GM23338 (cell line): ENCODE data around the gene RIN3. TPM values are rescaled to one million over a fixed set of nuclear protein-coding genes. Genes with fewer than 3 reads are reported as not detected.

Experiments used
- ATAC-seq: fragments of 200-7000 bp; cut with Tn5 transposase; 3 replicates; pipeline ENCODE4 v1.9.1; 2020
- DNase-seq: peaks from one replicate; pipeline ENCODE4 v3.0.0-alpha.2; 2015; ENCODE audit warnings: low spot score
- H2AFZ ChIP-seq: fragments of 200-600 bp; sonication (generic); 2 replicates; pipeline ENCODE4 v1.8.0; 2016; ENCODE audit warnings: antibody characterized with exemption, mild to moderate bottlenecking, moderate library complexity
- H3F3A ChIP-seq: fragments of 200-600 bp; sonication (generic); replicated peaks from 2 replicates; pipeline ENCODE4 v1.8.0; 2017; ENCODE audit warnings: antibody characterized with exemption, mixed run types, low read depth
- H3K27ac ChIP-seq: fragments of 200-600 bp; sonication (generic); 2 replicates; pipeline ENCODE4 v1.6.1; 2016; ENCODE audit warnings: low read depth
- H3K27me3 ChIP-seq: fragments of 200-600 bp; sonication (generic); 2 replicates; pipeline ENCODE4 v1.8.0; 2016; ENCODE audit warnings: mild to moderate bottlenecking, mixed run types, moderate library complexity; ENCODE audit not compliant: insufficient read depth
- H3K36me3 ChIP-seq: fragments of 200-600 bp; sonication (generic); 2 replicates; pipeline ENCODE4 v1.8.0; 2016; ENCODE audit warnings: mild to moderate bottlenecking; ENCODE audit not compliant: insufficient read depth
- H3K4me1 ChIP-seq: fragments of 200-600 bp; sonication (generic); 2 replicates; pipeline ENCODE4 v1.8.0; 2016; ENCODE audit warnings: mild to moderate bottlenecking, moderate library complexity; ENCODE audit not compliant: insufficient read depth
- H3K4me2 ChIP-seq: fragments of 200-600 bp; sonication (generic); 2 replicates; pipeline ENCODE4 v1.7.1; 2017; ENCODE audit warnings: mixed run types
- H3K4me3 ChIP-seq: fragments of 200-600 bp; sonication (generic); 2 replicates; pipeline ENCODE4 v1.6.1; 2016; ENCODE audit warnings: mixed run types
- H3K79me2 ChIP-seq: fragments of 200-600 bp; sonication (generic); replicated peaks from 2 replicates; pipeline ENCODE4 v1.8.0; 2017; ENCODE audit warnings: mild to moderate bottlenecking; ENCODE audit not compliant: insufficient read depth
- H3K9me2 ChIP-seq: fragments of 200-600 bp; sonication (generic); 2 replicates; pipeline ENCODE4 v1.8.0; 2017; ENCODE audit not compliant: insufficient read depth
- H4K20me1 ChIP-seq: fragments of 200-600 bp; sonication (generic); replicated peaks from 2 replicates; pipeline ENCODE4 v1.8.0; 2017; ENCODE audit warnings: mild to moderate bottlenecking; ENCODE audit not compliant: insufficient read depth
- H3K27ac Mint-ChIP-seq: 2 replicates; pipeline ENCODE4 v1.8.0; 2020; ENCODE audit warnings: inconsistent platforms, mild to moderate bottlenecking, moderate library complexity, mixed read lengths
- H3K27me3 Mint-ChIP-seq: 3 replicates; pipeline ENCODE4 v1.8.0; 2022; ENCODE audit warnings: low read depth, mild to moderate bottlenecking, moderate library complexity, mixed read lengths, inconsistent platforms; ENCODE audit not compliant: insufficient read depth, poor library complexity
- H3K36me3 Mint-ChIP-seq: 3 replicates; pipeline ENCODE4 v1.8.0; 2021; ENCODE audit warnings: low read depth, mild to moderate bottlenecking, inconsistent platforms, moderate library complexity, mixed read lengths
- H3K4me1 Mint-ChIP-seq: 3 replicates; pipeline ENCODE4 v1.8.0; 2020; ENCODE audit warnings: mild to moderate bottlenecking, inconsistent platforms, mixed read lengths
- H3K4me3 Mint-ChIP-seq: 3 replicates; pipeline ENCODE4 v1.8.0; 2021; ENCODE audit warnings: moderate library complexity, mild to moderate bottlenecking, inconsistent platforms, mixed read lengths
- H3K9me3 Mint-ChIP-seq: 3 replicates; pipeline ENCODE4 v1.8.0; 2020; ENCODE audit warnings: moderate library complexity, mild to moderate bottlenecking, inconsistent platforms, mixed read lengths
- CREB1 ChIP-seq: fragments of 250-450 bp; sonication (Bioruptor Pico); IDR thresholded peaks from 2 replicates; pipeline ENCODE4 v1.5.0; 2020; ENCODE audit warnings: low read depth, mild to moderate bottlenecking, moderate library complexity
- CTCF ChIP-seq, 2 experiments: fragments of 200-600 bp in 1 of 2; sonication (generic) in 1 of 2; conservative IDR thresholded peaks; 2 replicates each; pipeline versions ENCODE4 v1.5.1 to v1.6.1; 2016 to 2017; ENCODE audit warnings: antibody characterized with exemption in 2 of 2, low read depth in 2 of 2, mild to moderate bottlenecking in 2 of 2, moderate library complexity in 1 of 2
- ETS1 ChIP-seq: IDR thresholded peaks from 2 replicates; pipeline ENCODE4 v1.6.1; 2016; ENCODE audit warnings: antibody characterized with exemption
- EZH2 ChIP-seq: fragments of 200-600 bp; sonication (generic); IDR thresholded peaks from one replicate; pipeline ENCODE4 v1.8.0; 2017; ENCODE audit warnings: antibody characterized with exemption, mild to moderate bottlenecking, low read depth; ENCODE audit not compliant: unreplicated experiment
- EZH2phosphoT487 ChIP-seq: fragments of 200-600 bp; sonication (generic); IDR thresholded peaks from one replicate; pipeline ENCODE4 v1.8.1; 2018; ENCODE audit warnings: antibody characterized with exemption; ENCODE audit not compliant: unreplicated experiment
- JUNB ChIP-seq: IDR thresholded peaks from one replicate; pipeline ENCODE4 v1.6.1; 2016; ENCODE audit warnings: antibody characterized with exemption; ENCODE audit not compliant: unreplicated experiment
- NANOG ChIP-seq: IDR thresholded peaks from 2 replicates; pipeline ENCODE4 v1.6.1; 2016; ENCODE audit warnings: antibody characterized with exemption, borderline replicate concordance
- POLR2AphosphoS5 ChIP-seq: IDR thresholded peaks from 2 replicates; pipeline ENCODE4 v1.6.1; 2016; ENCODE audit warnings: antibody characterized with exemption, low read depth
- REST ChIP-seq: IDR thresholded peaks from one replicate; pipeline ENCODE4 v1.6.1; 2018; ENCODE audit warnings: antibody characterized with exemption; ENCODE audit not compliant: unreplicated experiment
- STAT1 ChIP-seq: IDR thresholded peaks from one replicate; pipeline ENCODE4 v1.6.1; 2016; ENCODE audit warnings: antibody characterized with exemption; ENCODE audit not compliant: unreplicated experiment
- ZNF114 ChIP-seq: fragments of 250-450 bp; sonication (Bioruptor Pico); IDR thresholded peaks from 2 replicates; pipeline ENCODE4 v1.5.0; 2020; ENCODE audit warnings: mild to moderate bottlenecking, moderate library complexity
- ZNF331 ChIP-seq: fragments of 250-450 bp; sonication (Bioruptor Pico); IDR thresholded peaks from 2 replicates; pipeline ENCODE4 v1.5.0; 2020; ENCODE audit warnings: low read depth, mild to moderate bottlenecking, moderate library complexity
- ZNF462 ChIP-seq: fragments of 250-450 bp; sonication (Bioruptor Pico); IDR thresholded peaks from 2 replicates; pipeline ENCODE4 v1.5.0; 2020; ENCODE audit warnings: mild to moderate bottlenecking, moderate library complexity
- polyA plus RNA-seq: library from polyadenylated mRNA; unstranded; fragments of >200 nt; fragmentation: Nextera tagmentation; extraction: Ambion mirVana; gene quantifications from 2 replicates; pipeline ENCODE4 v1.2.1, GENCODE V29; 2016
- total RNA-seq: library from RNA; depleted of rRNA; stranded (reverse); fragments of >200 nt; shearing (Covaris generic); gene quantifications from 2 replicates; pipeline ENCODE4 v1.2.3, GENCODE V29; 2014

Gene RIN3
- total and polyA plus RNA-seq, 2 experiments from 2014 or later: 0.97 to 1.5 TPM

- H3K27ac ChIP-seq: no peak overlapping the region
- ATAC-seq: no peak
- Mint-ChIP-seq H3K27ac (no peak overlapping the region), H3K4me1 (peaks cover 5% of the 10 kb centered on the region; the same call in 2 of the 3 replicates), H3K36me3 (no peaks in the 10 kb centered on the region; the same call in 1 of the 3 replicates), H3K27me3 (no peaks in the 10 kb centered on the region), H3K4me3 (no peak overlapping the region), H3K9me3 (peaks cover 3% of the 10 kb centered on the region)
- H3K36me3 ChIP-seq: no peaks in the 10 kb centered on the region
- H2AFZ ChIP-seq: no peak overlapping the region
- no peaks in the 10 kb centered on the region for H3F3A ChIP-seq
- no peak overlapping the region for H3K4me3 ChIP-seq
- H3K9me2 ChIP-seq: no peaks in the 10 kb centered on the region
- no peaks in the 10 kb centered on the region for H3K27me3 ChIP-seq
- H3K79me2 ChIP-seq: no peaks in the 10 kb centered on the region
- no peak for DNase-seq
- no peaks in the 10 kb centered on the region; the same call in 1 of the 2 replicates for H3K4me1 ChIP-seq
- H3K4me2 ChIP-seq: no peak overlapping the region
- no peaks in the 10 kb centered on the region for H4K20me1 ChIP-seq
- no peak for TF ChIP-seq POLR2AphosphoS5
- no peak for TF ChIP-seq EZH2phosphoT487
- TF ChIP-seq ZNF462 (CRISPR knock-in tag): no peak
- no peak for TF ChIP-seq CREB1 (CRISPR knock-in tag)
- no peak for TF ChIP-seq ZNF331 (CRISPR knock-in tag)
- TF ChIP-seq ETS1: no peak
- no peak for TF ChIP-seq STAT1
- no peak for TF ChIP-seq REST
- no peak for TF ChIP-seq ZNF114 (CRISPR knock-in tag)
- TF ChIP-seq JUNB: no peak
- TF ChIP-seq CTCF (conservative IDR thresholded peaks at IDR 0.05; ENCODE audit: low read depth in 2 of 2): no peak
- TF ChIP-seq EZH2: no peak
- TF ChIP-seq NANOG: no peak
These were observed 119.7 kb downstream of the RIN3 start for GRCh38 chr14:92633274-92633616.
